CD4-positive, alpha-beta T cell treated with Interleukin-2 at 100 ng/mL for 4 hours (primary cell): ENCODE data around the gene VPS18.

Experiments
- DNase-seq: peaks from one replicate; pipeline ENCODE4 v3.0.0-alpha.2; 2020; ENCODE audit warnings: low spot score

Gene VPS18

DNA sequence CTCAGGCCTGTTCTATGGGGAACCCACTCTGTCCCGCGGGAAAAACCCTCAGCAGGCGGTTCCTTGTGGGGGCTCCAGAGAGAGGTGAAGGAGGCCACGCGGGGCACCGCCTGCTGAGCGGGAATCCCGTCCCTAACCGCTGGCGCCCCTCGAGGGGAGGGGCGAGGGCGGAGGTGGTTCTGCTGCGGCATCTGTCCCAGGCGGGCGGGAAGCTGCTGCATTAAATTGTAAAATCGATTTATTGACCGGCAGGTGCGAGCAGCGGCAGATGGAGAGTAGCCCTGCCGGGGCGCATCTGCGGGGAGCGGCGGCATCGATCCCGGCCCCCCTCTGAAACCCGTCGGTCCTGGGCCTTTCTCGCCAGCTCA lies 31.2 kb downstream of the VPS18 start:
- no peak for DNase-seq

GRCh38 chr15:40925863-40926658 lies 31.8 kb downstream of the VPS18 start:
- DNase-seq, result no peak

GRCh38 chr15:40926659-40927494 lies 32.6 kb downstream of the VPS18 start:
- DNase-seq, result no peak

GRCh38 chr15:40927495-40927872 lies 33.2 kb downstream of the VPS18 start:
- no peak for DNase-seq

GRCh38 chr15:40927873-40928806 lies 33.9 kb downstream of the VPS18 start:
- no peak for DNase-seq

DNA sequence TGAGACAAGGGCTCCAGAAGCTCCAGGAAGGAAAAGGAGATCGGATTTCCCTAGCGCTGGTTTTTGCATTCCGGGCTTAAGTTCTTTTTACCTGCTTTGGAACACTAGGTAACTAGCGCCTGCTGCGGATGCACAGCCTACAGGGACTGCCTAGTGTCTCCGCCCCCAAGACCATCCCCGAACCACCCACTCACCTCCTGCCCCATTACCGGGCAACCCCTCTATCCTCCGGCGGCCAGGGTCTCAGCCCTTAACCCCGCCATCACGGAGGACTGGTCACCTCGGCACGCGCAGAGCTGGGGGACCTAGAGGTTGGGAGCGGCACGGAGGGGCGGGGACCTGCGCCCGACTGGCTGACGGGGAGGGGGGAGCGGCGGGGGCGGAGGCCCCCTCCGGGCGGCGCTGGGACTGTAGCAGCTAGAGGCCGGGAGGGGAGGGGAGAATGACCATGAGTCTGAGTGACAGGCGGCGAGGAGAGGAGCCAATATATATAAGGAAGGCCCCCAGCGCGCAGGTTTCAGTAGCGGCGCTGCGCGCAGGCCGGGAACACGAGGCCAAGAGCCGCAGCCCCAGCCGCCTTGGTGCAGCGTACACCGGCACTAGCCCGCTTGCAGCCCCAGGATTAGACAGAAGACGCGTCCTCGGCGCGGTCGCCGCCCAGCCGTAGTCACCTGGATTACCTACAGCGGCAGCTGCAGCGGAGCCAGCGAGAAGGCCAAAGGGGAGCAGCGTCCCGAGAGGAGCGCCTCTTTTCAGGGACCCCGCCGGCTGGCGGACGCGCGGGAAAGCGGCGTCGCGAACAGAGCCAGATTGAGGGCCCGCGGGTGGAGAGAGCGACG lies 34.8 kb downstream of the VPS18 start, which contains the start of gene DLL4:
DLL4 (plus strand) TSS at position 520 of the 839 bp plus-strand sequence. CDS start 329 bp downstream, outside the sequence.
- DNase-seq, result no peak

DNA sequence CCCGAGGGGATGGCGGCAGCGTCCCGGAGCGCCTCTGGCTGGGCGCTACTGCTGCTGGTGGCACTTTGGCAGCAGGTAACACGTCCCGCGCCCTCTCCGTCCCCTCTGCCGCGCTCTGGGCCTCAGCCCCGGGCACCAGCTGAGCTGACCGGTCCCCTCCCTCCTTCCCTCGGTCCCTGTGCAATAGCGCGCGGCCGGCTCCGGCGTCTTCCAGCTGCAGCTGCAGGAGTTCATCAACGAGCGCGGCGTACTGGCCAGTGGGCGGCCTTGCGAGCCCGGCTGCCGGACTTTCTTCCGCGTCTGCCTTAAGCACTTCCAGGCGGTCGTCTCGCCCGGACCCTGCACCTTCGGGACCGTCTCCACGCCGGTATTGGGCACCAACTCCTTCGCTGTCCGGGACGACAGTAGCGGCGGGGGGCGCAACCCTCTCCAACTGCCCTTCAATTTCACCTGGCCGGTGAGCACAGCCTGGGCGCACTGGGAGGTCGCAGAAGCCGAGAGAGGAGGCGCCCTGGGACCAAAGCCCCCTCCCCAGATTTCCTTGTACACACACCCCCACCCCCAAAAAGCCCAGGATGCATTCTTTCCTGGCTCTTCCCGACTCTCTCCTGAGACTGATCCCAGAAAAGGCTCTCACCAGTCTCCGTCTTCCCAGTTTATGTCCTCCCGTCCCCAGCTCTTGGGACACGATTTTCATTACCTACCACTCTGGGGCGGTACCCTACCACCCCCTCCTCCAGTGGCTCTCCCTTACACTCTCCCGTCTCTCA lies 35.6 kb downstream of the VPS18 start:
- DNase-seq, result no peak

GRCh38 chr15:40930430-40931299 lies 36.4 kb downstream of the VPS18 start:
- no peak for DNase-seq

DNA sequence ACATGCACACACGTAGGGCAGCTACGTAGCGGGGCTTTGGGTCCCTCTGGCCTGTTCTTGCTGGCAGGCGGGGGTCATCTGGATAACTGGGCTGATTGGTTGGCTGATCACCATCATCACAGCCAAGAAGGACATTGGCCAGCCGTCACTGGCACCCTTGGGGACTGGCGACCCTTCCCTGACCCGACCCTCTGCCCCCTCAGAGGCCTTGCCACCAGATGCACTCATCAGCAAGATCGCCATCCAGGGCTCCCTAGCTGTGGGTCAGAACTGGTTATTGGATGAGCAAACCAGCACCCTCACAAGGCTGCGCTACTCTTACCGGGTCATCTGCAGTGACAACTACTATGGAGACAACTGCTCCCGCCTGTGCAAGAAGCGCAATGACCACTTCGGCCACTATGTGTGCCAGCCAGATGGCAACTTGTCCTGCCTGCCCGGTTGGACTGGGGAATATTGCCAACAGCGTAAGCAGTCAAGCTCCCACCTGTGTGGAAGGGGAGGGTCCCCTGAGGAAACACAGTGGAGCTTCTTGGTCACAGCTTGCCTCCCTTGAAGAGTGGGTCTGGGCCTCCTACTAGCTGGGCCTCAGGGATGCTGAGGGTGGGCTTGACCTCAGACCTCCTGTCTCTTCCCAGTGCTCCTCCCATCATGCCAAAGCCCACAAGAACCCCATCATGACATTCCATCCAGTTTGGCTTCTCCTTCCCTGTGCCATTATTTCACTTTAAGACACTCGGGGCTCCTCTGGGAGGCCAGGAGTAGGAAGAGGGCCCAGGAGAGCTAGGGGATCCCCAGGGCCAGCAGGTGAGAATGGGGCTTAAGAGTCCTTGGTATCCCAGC lies 37.3 kb downstream of the VPS18 start:
- DNase-seq, result no peak

DNA sequence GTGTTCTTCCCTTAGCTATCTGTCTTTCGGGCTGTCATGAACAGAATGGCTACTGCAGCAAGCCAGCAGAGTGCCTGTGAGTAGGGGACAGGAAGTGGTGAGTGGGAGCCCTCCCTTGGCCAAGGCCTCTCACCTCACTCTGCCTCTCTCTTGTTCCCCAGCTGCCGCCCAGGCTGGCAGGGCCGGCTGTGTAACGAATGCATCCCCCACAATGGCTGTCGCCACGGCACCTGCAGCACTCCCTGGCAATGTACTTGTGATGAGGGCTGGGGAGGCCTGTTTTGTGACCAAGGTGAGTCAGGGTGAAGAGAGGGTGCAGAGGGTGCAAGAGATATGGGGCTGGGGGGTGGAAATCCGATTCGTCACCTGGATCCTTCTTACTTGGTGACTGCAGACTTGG lies 37.9 kb downstream of the VPS18 start:
- no peak for DNase-seq

DNA sequence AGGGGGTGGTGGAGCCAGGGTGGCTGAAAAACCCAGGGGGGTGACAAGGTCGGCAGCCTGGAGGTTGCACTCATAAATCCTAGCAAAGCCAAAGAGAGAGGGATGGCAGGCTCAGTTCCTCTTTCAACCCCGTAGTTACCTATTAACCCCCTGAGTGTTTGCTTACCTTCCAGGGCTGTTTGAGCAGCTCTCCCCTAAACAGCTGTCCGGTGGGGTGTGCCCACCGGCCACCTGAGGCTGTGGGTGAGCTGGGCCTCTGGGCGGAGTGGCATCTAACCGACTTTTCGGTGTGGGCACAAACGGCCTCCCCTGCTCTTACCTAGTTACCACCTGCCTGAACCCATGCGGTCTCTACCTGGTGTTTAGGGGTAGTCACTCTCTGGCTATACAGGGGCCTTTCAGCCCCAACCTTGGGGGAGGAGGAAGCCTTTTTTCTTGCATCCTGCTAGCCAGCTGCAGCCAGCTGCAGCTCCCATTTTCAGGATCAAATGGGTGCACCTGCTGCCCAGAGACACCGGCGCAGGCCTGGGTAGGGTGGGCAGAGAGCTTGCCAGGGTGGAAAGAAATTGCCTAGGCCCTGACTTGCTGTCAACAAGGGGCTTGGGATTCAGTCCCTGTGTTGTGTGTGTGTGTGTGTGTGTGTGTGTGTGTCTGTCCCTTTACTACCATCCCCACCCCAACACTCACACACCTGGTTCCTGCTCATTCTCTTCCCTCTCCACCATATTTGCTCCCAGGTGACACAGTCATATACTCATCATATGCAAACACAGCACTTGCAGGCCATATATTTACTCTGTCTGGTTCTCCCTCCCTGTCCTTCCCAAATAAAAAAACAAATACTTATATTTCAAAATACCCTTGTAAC lies 38.6 kb downstream of the VPS18 start:
- DNase-seq, result no peak

GRCh38 chr15:40933517-40933902 lies 39.3 kb downstream of the VPS18 start:
- DNase-seq, result no peak

GRCh38 chr15:40934457-40934856 lies 40.2 kb downstream of the VPS18 start:
- no peak for DNase-seq

GRCh38 chr15:40936234-40936708 lies 42.0 kb downstream of the VPS18 start:
- no peak for DNase-seq

DNA sequence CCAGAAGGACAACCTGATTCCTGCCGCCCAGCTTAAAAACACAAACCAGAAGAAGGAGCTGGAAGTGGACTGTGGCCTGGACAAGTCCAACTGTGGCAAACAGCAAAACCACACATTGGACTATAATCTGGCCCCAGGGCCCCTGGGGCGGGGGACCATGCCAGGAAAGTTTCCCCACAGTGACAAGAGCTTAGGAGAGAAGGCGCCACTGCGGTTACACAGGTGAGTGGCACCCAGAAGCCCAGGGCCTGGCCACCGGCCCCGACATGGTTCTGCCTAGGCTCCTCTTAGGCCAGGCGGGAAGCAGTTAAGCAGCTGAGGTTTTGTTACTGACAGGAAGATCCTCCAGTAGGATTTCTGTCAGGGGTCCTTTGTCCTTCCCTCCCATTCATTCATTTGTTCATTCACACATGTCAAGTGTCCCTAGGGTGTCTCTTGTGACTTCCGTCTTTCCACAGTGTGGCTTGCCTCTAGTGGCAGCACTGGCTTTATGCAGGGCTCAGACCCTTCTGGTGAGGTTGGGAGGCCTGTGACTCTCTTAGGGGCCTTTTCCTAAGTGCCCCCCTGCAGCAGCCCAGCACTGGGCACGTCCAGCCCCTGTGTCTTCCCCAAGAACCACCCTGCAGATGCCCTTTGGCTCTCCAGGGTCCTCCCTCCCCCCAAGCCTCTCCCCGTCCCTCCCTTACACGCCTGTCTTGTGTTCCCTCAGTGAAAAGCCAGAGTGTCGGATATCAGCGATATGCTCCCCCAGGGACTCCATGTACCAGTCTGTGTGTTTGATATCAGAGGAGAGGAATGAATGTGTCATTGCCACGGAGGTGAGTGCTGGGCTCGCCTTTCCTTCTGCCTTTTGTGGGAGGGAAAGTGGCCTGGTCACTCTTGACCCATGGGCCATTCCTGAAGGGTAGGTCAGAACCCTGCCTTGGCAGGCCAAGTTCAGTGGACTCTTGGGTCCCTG lies 42.7 kb downstream of the VPS18 start:
- no peak for DNase-seq
